T-helper 2 cell treated with Interferon-gamma antibody and Interleukin-4, amounts not matched to agents 100 ng/mL and 5 ng/mL, for 36 hours (primary cell): ENCODE data around the gene BCL2. TPM values are rescaled to one million over a fixed set of nuclear protein-coding genes. Genes with fewer than 3 reads are reported as not detected.

Source experiments
- intact Hi-C: fragments of 100-400 bp; cut with micrococcal nuclease; formaldehyde crosslinking; loops from one replicate; pipeline ENCODE4 v1.15.1; 2023
- total RNA-seq: library from RNA; stranded (reverse); gene quantifications from 2 replicates; pipeline ENCODE4 v1.2.3, GENCODE V29; 2022

BCL2 gene
- total RNA-seq, 1 donor from 2014 or later, result 85.7 TPM

DNA sequence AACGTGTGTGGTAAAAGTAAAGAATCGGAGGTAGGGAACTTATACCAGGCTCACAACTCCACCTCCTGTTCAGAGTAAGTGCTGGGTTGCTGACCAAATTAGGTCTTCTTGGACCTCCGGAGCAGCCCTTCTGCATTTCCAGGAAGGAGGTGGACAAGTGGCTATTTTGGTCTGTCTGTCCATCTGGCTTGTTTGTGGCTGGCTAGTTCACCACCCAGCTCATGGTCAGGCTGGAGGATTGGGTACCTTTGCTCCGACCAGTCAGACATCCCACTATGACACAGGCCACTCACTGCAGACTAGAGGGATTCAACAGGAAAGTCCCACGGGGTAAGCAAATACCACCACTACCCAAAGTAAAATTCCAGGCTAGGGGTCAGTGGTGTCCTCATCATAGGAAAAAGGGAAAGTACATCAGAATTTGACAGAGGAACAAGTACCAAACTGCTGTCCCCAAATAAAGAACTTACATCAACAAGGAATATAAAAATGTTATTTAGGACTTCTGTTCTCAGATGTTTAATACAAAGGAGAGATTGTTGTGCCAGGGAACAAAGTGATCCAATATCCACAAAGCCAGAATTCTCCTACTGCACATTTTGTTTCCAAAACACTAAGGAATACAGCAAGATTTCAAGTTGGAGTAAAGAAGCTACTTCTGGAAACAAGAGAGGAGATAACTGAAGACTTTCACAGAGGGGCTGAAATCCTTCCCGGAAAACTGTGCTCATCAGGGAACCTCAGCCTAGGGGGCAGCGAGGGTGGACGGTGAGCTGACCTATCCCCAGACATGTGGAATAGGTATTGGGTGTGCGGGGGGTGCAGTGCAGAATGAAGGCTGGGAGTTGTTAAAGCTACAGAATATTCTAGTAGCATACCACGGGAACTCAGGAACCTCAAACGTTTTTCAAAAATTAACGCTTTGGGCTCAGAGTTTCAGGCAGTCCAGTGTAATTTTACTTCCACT, 56.9 kb downstream of the BCL2 start:
- intact Hi-C loops, result no loop called here

GRCh38 chr18:63261029-63261428, 58.5 kb downstream of the BCL2 start:
- intact Hi-C loops, result no loop called here

- intact Hi-C loops, result no loop called here
Observed at GRCh38 chr18:63260380-63260754, 59.2 kb downstream of the BCL2 start.

GRCh38 chr18:63259567-63260379, 59.8 kb downstream of the BCL2 start:
- intact Hi-C loops, result no loop called here

- intact Hi-C loops, result no loop called here
Observed at GRCh38 chr18:63258749-63259566, 60.6 kb downstream of the BCL2 start.

- intact Hi-C loops, result no loop called here
Observed at GRCh38 chr18:63257453-63257852, 62.1 kb downstream of the BCL2 start.

- intact Hi-C loops, result no loop called here
Observed at GRCh38 chr18:63255435-63255834, 64.1 kb downstream of the BCL2 start.

DNA sequence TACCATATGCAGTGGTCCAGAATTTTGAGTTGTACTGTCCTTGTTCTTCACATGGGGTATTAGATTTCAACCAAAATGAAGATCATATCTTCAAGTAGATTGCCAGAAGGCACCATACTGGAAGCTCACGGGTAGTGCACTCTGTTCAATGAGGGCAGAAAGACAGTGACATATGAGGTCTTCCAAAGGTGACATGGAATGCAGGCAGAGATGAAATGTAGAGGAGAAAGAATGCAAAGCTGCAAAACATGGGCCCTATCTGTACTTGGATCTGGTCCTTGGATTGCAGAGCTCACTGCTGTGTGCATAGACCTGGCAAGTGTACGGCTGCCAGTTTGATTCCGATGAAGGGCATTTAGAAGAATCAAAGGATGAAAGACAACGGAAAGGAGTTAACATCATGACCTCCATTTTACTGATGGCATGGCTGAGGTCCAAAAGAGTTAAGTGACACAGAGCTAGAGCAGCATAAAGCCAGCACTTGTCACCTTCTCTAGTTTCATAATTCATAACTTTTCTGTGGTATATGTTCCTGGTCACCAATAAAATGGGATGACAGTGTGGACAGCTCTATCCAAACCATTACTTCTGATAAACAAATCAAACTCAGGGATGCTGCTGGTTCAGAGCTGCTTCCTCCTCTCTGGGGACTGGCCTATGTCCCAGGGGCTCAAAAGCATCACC, 64.7 kb downstream of the BCL2 start:
- intact Hi-C loops, result loop anchor here (5.0 kb wide), 1 partner anchor 53 kb away; no protein-coding TSS in a partner anchor

DNA sequence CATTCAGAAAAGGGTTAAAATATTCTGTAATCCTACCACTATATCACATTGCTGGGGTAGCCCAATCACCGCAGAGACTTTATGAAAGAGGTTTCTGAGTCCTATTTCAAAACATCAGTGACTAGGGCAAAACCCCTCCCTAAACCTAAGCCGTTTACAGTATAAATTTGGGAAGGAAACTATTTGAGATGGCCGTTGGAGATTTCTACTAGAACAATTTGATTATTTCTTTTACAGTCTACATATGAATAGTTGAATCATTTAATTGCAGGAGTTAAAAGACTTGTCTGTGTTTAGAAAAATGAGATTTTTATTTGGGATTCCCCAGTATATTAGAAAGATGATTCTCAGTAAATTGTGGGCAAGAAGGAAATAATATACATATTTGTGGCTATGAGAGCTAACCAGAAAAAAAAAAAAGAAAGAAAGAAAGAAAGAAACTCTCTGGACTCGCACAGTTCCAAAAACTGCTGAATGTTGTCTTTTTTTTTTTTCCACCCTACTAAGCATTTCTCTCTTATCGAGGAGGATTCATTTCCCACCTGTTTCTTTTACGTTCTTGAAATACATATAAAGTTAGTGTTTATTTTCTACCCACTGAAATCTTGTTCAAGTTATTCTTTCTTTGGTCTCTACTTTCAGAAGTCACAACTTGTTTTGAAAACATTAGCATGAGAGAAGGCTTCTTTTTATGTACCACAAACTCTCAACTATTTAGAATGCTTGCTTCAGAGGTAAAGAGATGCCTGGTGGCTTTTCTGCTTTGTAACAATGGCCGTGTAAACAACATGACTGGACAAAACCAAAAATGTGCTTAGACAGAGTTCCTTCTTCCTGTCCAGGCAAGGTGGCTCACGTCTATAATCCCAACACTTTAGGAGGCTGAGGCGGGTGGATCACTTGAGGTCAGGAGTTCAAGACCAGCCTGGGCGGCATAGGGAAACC, 65.9 kb downstream of the BCL2 start:
- intact Hi-C loops, result loop anchor here (5.0 kb wide), 1 partner anchor 51 kb away; no protein-coding TSS in a partner anchor

GRCh38 chr18:63253014-63253413, 66.6 kb downstream of the BCL2 start:
- intact Hi-C loops, result loop anchor here (5.0 kb wide), 1 partner anchor 51 kb away; no protein-coding TSS in a partner anchor

DNA sequence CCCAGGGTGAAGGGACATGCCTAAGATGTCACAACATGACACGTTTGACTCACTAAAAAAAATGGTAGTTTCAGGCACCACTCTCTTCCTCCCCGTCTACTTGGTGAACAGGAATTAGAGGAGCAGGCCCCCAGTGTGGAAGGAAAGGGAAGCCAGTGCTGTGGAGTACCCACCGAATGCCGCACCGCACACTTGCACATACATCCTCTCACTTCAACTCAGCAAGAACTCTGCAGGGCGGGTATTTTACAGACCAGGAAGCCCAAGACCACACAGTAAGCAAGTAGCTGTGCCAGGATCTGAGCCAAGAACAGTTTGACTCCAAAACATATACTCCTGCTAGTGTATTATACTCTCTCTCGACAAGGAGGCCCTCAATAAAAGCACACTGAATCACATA, 69.8 kb downstream of the BCL2 start:
- intact Hi-C loops, result loop anchor here (5.0 kb wide), 1 partner anchor 47 kb away; no protein-coding TSS in a partner anchor

- intact Hi-C loops, result no loop called here
Observed at GRCh38 chr18:63247926-63248325, 71.6 kb downstream of the BCL2 start.

DNA sequence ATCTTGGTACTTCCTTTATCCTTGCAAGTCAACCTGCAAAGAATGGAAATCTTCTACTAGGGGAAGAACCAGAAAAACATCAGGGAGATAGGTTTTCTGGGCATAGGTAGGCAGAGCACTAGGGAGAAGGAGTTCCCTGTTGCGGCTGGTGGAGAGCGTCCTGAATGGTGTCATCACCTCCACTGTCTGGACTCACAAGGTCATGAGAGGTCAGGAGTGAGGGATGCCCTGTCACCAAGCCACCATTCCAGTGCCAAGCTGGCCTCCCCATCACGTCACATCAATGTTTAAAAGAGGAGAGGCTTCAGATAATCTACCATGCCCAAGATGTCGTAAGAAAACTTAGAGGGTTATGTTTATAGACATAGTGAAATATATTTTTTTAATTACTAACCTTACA, 72.1 kb downstream of the BCL2 start:
- intact Hi-C loops, result no loop called here

DNA sequence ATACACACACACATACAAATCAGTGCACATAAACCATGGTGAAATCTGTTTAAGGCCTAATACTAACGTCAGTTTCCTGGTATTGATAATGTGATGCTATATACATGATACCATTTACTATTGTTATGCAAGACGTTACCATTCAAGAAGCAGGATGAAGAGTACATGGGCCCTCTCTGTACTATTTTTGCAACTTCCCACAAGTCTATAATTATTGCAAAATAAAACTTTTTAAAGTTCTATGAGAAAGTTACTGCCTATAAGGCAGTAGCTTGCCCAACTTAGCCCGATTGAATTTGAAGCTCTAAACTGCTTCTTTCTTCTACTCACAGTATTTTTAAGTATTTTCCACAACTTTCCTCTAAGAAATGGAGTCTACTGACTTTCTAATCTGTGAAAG, 74.0 kb downstream of the BCL2 start:
- intact Hi-C loops, result no loop called here

DNA sequence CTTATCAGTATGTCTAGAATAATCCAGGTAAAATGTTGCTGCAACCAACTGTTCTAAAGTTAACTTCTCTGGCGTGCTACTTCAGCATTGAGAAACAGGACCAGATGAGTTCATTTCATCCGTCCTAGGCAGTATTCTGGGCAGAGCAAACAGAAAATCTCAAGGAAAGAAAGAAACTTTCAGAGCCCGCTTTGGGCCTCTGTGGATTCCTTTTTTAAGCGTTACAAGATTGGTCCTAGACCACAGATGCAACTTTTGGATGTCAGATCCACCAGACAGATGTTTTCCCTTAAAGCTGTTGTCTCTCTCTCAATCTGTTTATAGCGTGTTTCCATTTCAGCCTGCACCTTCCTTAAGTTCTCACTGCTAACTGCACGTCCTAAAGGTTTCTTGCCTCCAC, 75.0 kb downstream of the BCL2 start:
- intact Hi-C loops, result no loop called here

DNA sequence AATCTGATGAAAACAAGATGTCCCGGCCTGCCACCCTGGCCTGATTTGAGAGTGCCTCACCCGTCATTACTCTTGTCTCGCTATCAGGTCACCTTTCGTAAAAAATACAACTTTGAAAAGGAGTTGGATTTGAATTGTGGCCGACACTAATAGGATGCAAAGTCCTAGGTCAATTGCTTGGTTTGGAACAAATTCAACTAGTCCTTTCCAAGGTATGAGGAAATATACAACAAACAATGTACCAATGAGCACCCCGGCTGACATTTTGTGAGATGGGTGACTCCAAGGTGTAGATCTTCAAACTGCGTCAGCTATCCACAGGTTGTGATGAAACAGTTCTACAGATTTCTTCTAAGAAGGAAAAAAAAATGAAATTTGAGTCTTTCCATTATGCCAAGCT, 77.8 kb downstream of the BCL2 start:
- intact Hi-C loops, result no loop called here

DNA sequence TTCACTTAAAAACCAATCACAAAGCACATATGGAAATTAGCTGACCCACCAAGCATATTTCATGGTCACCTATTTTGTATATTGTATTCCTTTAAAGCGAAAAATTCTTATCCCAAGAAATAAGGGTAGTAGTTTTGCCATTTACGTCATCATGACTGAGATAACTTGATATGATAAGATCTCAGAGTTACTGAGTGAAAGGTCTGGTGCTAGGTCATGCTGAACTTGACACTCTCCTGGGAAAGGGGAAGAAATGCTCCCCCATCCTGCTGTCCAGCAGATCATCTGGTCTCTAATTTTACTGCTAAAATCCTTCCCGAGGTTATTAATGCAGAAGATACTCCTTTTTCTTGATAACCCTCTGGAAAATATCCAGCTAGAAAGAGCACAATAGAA, 78.3 kb downstream of the BCL2 start:
- intact Hi-C loops, result no loop called here

DNA sequence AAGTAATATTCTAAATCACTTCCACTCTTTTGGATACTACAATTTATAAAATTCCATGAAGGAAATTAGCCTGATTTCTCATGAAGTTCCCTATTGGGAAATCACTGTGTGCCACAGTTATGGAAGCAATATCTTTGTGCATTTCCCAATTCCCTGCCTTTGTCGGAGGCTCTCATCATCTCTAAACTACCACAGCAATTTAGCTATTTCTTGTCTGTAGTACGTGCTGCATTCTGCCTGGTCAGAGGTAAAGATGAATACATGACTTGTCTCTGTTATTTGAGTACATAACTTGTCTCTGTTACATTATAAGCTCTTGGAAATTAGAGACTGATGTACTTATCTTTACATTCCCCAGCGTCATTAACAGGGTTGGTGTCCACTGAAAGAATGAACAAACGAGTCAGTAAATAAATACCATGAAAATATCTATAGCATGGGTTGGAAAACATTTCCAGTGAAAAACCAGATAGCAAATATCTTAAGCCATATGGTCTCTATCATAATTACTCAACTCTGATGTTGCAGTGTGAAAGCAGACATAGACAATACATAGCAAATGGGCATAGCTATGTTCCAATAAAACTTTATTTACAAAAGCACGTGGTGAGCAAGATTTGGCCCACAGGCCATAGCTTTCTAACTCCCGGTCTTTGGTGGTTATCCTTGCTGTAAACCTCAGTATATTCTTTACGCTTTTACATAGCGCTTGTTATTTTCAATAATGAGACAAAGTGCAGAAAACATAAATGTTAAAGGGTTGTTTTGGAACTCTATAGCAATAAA, 78.8 kb downstream of the BCL2 start:
- intact Hi-C loops, result no loop called here

GRCh38 chr18:63238693-63239075, 80.9 kb downstream of the BCL2 start:
- intact Hi-C loops, result no loop called here
